Measurements from ENCODE around the gene PANK4.

Gene PANK4

GRCh38 chr1:2474933-2475371, 51.4 kb downstream of the PANK4 start:
- H3K4me3 ChIP-seq (ENCODE audit: low read length): no peak overlapping the region
- TF ChIP-seq ZNF274 (IDR thresholded peaks at IDR 0.05; ENCODE audit: low read depth, low read length): no peak

DNA sequence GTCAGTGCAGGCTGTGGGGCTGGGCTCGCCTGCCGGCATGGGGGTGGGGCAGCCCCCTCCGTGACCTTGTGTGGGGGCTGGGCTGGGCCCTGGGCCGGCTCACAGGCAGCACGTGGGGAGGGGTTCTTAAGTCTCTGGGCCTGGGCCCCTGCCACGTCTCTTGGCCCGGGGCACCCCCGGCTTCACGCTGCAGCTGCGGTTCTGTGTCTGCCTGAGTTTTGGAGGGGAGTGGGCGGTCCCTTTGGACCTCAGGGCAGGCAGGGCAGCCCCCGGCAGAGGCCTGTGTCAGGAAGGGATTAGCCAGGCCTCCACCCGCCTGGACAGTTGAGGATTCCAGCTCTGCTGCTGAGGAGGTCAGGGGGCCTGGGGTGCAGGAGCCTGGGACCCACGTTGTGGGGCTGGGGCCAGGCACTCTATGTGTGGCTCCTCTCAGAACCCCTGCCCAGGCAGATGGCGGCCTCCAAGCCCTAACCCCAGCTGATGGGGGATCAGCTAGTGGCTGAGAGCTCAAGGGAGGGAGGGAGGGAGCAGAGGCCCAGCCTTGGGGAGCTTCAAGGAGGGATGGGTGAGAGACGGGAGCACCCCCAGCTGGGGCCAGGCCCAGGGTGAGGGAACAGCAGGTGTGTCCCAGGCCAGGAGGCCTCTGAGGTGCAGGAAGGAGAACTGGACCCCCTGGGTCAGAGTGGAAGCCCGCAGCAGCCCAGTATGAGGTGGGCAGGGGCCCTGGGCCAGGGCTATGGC, 52.1 kb downstream of the PANK4 start:
- TF ChIP-seq ZNF274 (IDR thresholded peaks at IDR 0.05; ENCODE audit: low read depth, low read length): no peak

DNA sequence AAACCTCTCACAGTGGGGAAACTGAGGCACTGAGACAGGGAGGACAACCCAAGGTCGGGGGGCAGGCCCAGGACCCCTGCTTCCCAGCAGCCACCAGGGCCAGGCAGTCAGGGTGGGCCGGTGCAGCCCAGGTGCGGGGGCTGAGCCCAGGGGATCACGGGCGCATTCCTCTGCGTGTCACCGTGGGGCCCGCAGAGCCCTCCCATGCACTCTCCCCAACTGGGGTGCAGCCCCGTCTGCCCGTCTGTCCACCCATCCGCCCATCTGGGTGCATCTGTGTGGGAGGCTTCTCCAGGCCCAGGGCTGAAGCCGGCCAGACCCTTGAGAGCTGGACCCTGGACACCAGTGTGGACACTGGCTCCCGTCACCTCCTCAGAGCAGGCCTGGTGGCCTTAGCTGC, 53.2 kb downstream of the PANK4 start:
- no peak for TF ChIP-seq ZNF274 (IDR thresholded peaks at IDR 0.05; ENCODE audit: low read depth, low read length)
- no peak overlapping the region for H3K4me3 ChIP-seq (ENCODE audit: low read length)

More for the DNA sequence above, 52.1 kb downstream of the PANK4 start:
- H3K4me3 ChIP-seq (ENCODE audit: low read length): no peak overlapping the region

DNA sequence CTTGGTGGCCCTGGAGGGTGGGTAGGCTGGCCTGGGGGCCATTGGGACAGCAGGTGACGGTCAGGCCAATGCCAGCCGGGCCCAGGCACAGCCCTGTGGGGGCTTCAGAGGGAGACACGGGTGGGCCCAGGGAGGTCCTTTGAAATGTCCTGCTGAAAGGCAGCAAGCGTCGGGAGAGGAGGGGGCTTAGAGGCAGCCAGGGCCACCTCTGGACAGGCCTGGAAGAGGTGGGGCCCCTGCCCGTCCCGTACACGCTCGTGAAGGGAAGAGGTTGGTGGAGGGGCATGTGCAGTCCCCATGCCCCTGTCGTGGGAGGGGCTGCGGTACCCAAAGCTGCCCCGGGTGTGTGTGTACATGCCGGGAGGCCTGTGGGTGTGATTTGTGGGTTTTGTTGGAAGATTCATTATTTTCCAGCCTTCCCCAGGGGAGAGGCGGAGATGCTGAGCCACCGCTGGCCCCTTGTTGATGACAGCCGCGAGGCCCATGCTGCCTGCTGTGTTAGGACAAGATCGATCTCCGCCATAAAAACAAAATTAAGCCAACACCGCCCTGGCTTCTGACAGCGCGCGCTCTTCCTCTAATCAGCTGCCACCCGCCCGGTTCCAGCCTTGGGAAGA, 53.7 kb downstream of the PANK4 start:
- H3K4me3 ChIP-seq (ENCODE audit: low read length): no peak overlapping the region
- no peak for TF ChIP-seq ZNF274 (IDR thresholded peaks at IDR 0.05; ENCODE audit: low read depth, low read length)

GRCh38 chr1:2472109-2472508, 54.3 kb downstream of the PANK4 start:
- TF ChIP-seq ZNF274 (IDR thresholded peaks at IDR 0.05; ENCODE audit: low read depth, low read length): no peak
- H3K4me3 ChIP-seq (ENCODE audit: low read length): no peak overlapping the region

DNA sequence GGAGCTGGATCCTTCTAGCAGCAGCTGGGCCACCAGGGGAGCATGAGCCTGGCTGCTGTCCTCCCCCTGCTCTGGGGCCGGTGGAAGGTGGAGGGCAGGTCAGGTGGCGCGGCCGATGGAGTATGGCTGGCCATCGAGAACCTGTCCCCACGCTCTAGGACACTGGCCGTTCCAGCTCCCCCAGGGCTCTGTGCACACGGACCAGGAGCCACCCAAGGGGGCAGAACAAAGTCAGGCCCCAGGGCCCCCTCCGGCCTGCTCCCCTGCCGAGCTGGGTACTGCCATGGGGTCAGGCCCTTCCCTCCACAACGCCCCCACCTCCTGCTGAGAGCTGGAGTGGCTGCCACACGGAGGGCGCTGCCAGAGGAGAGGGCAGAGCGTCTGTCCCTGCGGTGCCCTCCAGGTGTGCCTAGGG, 54.8 kb downstream of the PANK4 start:
- H3K4me3 ChIP-seq (ENCODE audit: low read length): no peak overlapping the region
- TF ChIP-seq ZNF274 (IDR thresholded peaks at IDR 0.05; ENCODE audit: low read depth, low read length): no peak

- H3K4me3 ChIP-seq (ENCODE audit: low read length): no peak overlapping the region
- TF ChIP-seq ZNF274 (IDR thresholded peaks at IDR 0.05; ENCODE audit: low read depth, low read length): no peak
These were observed 55.3 kb downstream of the PANK4 start for GRCh38 chr1:2471159-2471471.

DNA sequence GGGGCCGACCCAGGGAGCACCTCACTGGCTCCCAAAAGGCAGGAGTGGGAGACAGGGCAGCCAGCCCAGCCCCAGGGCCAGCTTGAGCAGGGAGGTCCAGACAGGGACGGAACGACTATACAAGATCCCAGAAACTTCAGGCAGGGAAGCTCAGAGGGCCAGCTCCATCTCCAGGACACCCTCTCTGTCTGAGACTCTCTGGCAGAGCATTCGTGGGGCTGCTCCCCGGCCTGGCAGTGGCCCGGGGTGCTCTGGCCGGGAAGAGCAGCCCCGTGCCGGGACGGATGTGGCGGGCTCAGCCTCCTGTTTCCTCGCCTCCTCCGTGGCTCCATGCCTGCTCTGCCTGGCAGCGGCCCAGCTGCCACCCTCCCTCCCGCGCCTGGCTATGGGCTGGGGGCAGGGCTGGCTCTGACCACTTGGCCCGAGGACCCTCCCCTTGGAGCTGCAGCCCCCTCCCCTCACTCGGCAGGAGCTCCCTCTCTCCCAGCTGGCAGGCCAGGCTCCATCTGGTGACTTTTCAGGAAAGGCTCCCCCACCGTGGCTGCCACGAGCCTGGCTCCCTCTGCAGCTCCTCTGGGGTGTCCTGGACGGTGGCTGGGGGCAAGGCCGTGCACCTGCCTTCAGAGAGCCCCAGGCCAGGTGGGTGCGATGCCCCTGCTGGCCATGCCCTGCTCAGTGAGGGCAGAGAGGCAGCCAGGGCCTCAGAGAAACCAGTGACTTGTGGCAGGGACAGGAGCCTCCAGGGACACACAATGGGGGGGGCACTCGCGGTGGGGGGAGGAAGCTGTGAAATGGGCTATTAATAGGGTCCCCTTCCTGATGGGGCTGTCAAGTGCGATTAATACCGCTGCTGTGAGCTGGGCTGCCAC, 55.9 kb downstream of the PANK4 start:
- TF ChIP-seq ZNF274 (IDR thresholded peaks at IDR 0.05; ENCODE audit: low read depth, low read length): no peak
- no peak overlapping the region for H3K4me3 ChIP-seq (ENCODE audit: low read length)

- no peak for TF ChIP-seq ZNF274 (IDR thresholded peaks at IDR 0.05; ENCODE audit: low read depth, low read length)
- H3K4me3 ChIP-seq (ENCODE audit: low read length): no peak overlapping the region
These were observed 57.1 kb downstream of the PANK4 start for GRCh38 chr1:2469103-2469940.

DNA sequence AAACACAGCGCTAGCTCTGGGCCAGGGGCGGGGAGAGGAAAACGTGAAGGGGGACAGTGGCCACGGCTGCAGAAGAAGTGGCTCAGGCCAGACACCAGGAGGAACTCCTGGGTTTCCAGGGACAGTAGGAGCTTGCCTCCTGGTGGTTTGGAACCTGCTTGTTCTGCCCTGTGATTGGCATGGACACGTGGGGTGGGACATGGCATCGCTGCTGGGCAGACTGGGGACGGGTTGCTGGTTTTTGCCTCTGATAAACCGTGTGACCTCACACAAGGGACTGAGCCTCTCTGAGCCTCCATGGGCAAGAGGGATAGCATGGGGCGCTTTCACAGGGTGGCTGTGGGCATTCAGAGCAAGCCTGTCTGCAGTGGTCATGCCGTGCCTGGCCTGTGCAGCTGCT, 57.9 kb downstream of the PANK4 start:
- no peak for TF ChIP-seq ZNF274 (IDR thresholded peaks at IDR 0.05; ENCODE audit: low read depth, low read length)
- H3K4me3 ChIP-seq (ENCODE audit: low read length): no peak overlapping the region

GRCh38 chr1:2468041-2468472, 58.3 kb downstream of the PANK4 start:
- no peak for TF ChIP-seq ZNF274 (IDR thresholded peaks at IDR 0.05; ENCODE audit: low read depth, low read length)
- H3K4me3 ChIP-seq (ENCODE audit: low read length): no peak overlapping the region

DNA sequence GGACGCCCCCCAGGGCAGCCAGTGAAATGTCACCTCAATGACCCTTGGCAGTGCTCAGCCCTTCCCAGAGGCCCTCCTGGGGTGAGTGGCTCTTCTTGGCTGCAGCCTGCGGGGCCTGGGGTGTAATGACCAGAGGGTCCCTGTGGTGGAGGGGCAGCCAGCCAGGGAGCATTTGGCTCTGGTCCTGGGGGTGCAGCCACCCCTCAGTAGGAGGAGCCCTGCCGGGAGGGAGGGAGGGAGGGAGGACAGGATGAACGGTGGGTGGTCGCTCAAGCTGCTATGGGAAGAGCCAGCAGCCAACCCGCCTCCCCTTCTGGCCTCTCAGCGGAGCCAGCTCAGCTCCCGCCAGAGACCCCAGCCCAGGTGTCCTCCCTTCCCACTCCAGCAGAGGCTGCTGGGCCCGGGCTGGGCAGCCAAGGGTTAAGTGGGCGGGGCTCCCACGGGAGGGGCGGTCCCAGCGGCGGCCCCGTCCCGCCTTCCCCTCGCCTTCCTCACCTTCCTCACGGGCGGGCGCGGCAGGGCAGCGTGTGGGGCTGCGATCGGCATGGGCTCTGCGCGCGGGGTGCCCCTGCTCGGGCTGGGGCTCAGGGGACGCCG, 59.3 kb downstream of the PANK4 start:
- no peak for TF ChIP-seq ZNF274 (IDR thresholded peaks at IDR 0.05; ENCODE audit: low read depth, low read length)
- no peak overlapping the region for H3K4me3 ChIP-seq (ENCODE audit: low read length)

- TF ChIP-seq ZNF274 (IDR thresholded peaks at IDR 0.05; ENCODE audit: low read depth, low read length): no peak
These were observed 60.1 kb downstream of the PANK4 start for GRCh38 chr1:2466270-2466665.

More at GRCh38 chr1:2466270-2466665, 60.1 kb downstream of the PANK4 start:
- H3K4me3 ChIP-seq (ENCODE audit: low read length): no peak overlapping the region

All from GM08714 (cell line).